Colonic mucosa (tissue), 4 donors: ENCODE measurements around the gene GNB1. TPM values are rescaled to one million over a fixed set of nuclear protein-coding genes. Genes with fewer than 3 reads are reported as not detected.

Source experiments
- DNase-seq: peaks from one replicate; pipeline ENCODE4 v3.0.0-alpha.2; 2020
- H3K27ac ChIP-seq: fragments of 200-600 bp; one replicate; pipeline ENCODE4 v1.8.0; 2021
- H3K27me3 ChIP-seq: fragments of 200-600 bp; one replicate; pipeline ENCODE4 v1.8.0; 2021
- H3K36me3 ChIP-seq: fragments of 200-600 bp; one replicate; pipeline ENCODE4 v1.8.0; 2021
- H3K4me1 ChIP-seq: fragments of 200-600 bp; one replicate; pipeline ENCODE4 v1.8.0; 2021; ENCODE audit warnings: mild to moderate bottlenecking
- H3K4me3 ChIP-seq: fragments of 200-600 bp; one replicate; pipeline ENCODE4 v1.8.0; 2021
- H3K9ac ChIP-seq, 2 donors: one replicate each; pipeline ENCODE4 v1.7.0; 2013; ENCODE audit warnings: control low read depth in 2 of 2, low read depth in 2 of 2, low read length in 2 of 2
- H3K9me3 ChIP-seq: fragments of 200-600 bp; one replicate; pipeline ENCODE4 v1.8.0; 2021
- intact Hi-C: fragments of 100-400 bp; cut with DNase I; formaldehyde crosslinking; loops from one replicate; pipeline ENCODE4 v1.14.1; 2022
- total RNA-seq, 2 donors: library from RNA; stranded (reverse); fragmentation: NEBNext Ultra II Directional in 1 of 2; extraction: Animal tissue kit (Norgen Biotek cat#: 25700) in 1 of 2; gene quantifications; one replicate each; pipeline ENCODE4 v1.2.1, GENCODE V29; 2021
- TF ChIP-seq, protein P1 (sequence below): fragments of 200-600 bp; IDR thresholded peaks from one replicate; pipeline ENCODE4 v1.8.0; 2022; ENCODE audit warnings: antibody characterized with exemption, mild to moderate bottlenecking
- donor health status: healthy.
- donor health status: DM: no; HTN: no; CAD: no.
- donor health status: DM: no; HTN: no; CAD: no.

The GNB1 gene
- total RNA-seq, 2 donors from 2014 or later, result 281 to 367 TPM

DNA sequence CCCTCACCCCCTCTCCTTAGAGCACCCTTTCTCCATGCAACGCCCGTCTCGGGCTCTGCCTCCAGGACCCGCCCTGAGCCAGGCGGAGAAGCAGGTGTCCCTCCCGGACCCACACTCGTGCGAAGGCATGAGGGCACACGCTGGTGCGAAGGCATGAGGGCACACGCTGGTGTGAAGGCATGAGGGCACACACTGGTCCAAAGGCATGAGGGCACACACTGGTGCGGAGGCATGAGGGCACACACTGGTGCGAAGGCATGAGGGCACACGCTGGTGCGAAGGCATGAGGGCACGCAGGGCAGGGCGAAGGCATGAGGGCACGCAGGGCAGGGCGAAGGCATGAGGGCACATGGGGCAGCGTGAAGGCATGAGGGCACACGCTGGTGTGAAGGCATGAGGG is 34.0 kb upstream of the GNB1 start:
- Histone ChIP-seq H3K4me1 (peaks cover 3% of the 10 kb centered on the region), H3K27me3 (no peaks in the 10 kb centered on the region), H3K9ac (no peak overlapping the region), H3K36me3 (no peaks in the 10 kb centered on the region), H3K27ac (no peak overlapping the region), H3K4me3 (no peak overlapping the region), H3K9me3 (no peaks in the 10 kb centered on the region)
- DNase-seq, result no peak
- intact Hi-C loops, result no loop called here
- TF ChIP-seq, protein P1, sequence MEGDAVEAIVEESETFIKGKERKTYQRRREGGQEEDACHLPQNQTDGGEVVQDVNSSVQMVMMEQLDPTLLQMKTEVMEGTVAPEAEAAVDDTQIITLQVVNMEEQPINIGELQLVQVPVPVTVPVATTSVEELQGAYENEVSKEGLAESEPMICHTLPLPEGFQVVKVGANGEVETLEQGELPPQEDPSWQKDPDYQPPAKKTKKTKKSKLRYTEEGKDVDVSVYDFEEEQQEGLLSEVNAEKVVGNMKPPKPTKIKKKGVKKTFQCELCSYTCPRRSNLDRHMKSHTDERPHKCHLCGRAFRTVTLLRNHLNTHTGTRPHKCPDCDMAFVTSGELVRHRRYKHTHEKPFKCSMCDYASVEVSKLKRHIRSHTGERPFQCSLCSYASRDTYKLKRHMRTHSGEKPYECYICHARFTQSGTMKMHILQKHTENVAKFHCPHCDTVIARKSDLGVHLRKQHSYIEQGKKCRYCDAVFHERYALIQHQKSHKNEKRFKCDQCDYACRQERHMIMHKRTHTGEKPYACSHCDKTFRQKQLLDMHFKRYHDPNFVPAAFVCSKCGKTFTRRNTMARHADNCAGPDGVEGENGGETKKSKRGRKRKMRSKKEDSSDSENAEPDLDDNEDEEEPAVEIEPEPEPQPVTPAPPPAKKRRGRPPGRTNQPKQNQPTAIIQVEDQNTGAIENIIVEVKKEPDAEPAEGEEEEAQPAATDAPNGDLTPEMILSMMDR, result no peak

DNA sequence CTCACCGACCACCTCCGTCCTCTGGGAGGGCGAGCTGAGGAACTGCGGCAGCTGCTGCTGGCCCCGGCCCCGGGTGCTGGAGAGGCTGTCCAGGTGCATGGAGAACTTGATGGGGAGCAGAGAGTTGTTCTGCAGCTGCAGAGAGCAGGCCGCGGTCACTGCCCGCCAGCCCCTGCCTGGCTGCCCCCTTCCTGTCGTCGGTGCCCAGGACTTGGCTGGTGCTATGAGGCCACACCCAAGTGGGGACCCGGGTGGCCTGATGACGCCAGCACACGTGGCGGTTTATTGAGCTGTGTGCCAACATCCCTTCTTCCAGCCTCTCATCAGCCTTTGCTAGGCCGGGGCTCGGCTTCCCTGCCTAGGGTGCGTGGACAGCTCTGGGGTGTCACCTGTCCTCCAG is 33.5 kb upstream of the GNB1 start:
- intact Hi-C loops, result no loop called here
- Histone ChIP-seq H3K9ac (no peak overlapping the region), H3K36me3 (no peaks in the 10 kb centered on the region), H3K27ac (no peak overlapping the region), H3K4me3 (no peak overlapping the region), H3K4me1 (peaks cover 5% of the 10 kb centered on the region), H3K9me3 (no peaks in the 10 kb centered on the region), H3K27me3 (no peaks in the 10 kb centered on the region)
- no peak for DNase-seq
- TF ChIP-seq, protein P1, result no peak

- H3K9me3 ChIP-seq, result no peaks in the 10 kb centered on the region
- no peaks in the 10 kb centered on the region for H3K36me3 ChIP-seq
- H3K27ac ChIP-seq, result no peak overlapping the region
- intact Hi-C loops, result no loop called here
- H3K9ac ChIP-seq, result peak overlapping the region in 1 of 2 donors; percentile 14
- H3K27me3 ChIP-seq, result no peaks in the 10 kb centered on the region
- H3K4me3 ChIP-seq, result no peak overlapping the region
- H3K4me1 ChIP-seq, result peaks cover 12% of the 10 kb centered on the region
- TF ChIP-seq, protein P1, result no peak
- DNase-seq, result peak; percentile 72
Observed at GRCh38 chr1:1922956-1923833, 32.3 kb upstream of the GNB1 start.

DNA sequence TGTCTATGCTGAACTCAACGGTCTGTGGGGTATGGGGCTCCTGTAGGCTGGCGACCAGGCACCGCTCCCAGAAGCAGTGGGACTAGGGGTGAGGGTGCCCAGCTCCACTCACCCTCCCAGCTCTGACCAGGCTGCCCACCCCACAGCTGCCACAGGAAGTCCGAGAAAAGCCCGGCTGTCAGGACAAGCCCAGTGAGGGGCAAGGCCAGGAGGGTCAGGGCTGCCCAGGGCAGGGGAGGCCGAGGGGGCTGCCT is 31.7 kb upstream of the GNB1 start:
- Histone ChIP-seq H3K4me3 (no peak overlapping the region), H3K9ac (no peak overlapping the region), H3K9me3 (no peaks in the 10 kb centered on the region), H3K4me1 (peaks cover 15% of the 10 kb centered on the region), H3K27me3 (no peaks in the 10 kb centered on the region), H3K36me3 (no peaks in the 10 kb centered on the region), H3K27ac (no peak overlapping the region)
- TF ChIP-seq, protein P1, result no peak
- no peak for DNase-seq
- intact Hi-C loops, result no loop called here

DNA sequence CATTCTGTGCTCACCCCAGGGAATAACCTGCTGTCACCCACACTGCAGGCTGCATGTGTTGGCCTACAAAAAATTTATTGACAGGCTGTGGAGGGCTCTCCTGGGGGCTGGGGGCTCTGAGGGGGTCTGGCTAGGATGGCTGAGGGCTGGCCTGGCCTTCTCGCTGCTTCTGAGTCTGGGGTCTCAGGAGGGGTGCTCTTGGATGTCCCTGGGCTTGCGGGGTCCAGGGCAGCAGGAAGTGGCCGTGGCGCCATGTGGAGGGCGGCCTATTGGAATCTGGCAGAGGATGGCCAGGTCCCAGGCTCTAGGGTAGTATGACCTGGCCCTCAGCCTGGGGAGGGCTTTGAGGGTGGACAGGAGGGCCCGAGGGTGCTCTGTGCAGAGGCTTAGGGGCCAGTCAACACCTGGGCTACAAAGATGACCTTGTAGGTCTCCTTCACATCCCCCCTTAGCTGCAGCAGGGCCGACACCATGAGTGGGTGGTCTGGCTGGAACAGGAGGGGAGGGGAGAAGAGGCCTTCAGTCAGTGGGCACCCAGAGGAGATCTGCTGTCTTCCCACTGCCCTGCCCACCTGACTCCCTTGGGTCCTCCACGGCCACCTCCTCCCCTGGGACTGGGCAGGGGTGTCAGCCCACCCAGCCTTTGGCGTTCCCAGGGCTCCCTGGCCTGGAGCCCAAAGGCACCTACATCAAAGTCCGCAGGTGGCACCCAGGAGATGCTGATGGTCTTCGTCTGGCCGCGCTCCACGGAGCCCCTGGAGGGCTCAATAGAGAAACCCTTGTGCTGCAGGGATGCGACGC is 31.2 kb upstream of the GNB1 start:
- TF ChIP-seq, protein P1, result no peak
- intact Hi-C loops, result no loop called here
- DNase-seq, result no peak
- Histone ChIP-seq H3K4me3 (no peak overlapping the region), H3K27me3 (no peaks in the 10 kb centered on the region), H3K4me1 (peaks cover 15% of the 10 kb centered on the region), H3K36me3 (no peaks in the 10 kb centered on the region), H3K9me3 (no peaks in the 10 kb centered on the region), H3K27ac (no peak overlapping the region), H3K9ac (no peak overlapping the region)
